ENCODE measurements around the gene PPP1R15B. TPM values are rescaled to one million over a fixed set of nuclear protein-coding genes. Genes with fewer than 3 reads are reported as not detected.

Gene PPP1R15B
- total RNA-seq, 1 donor: 23.9 TPM

GRCh38 chr1:204363335-204364114 is 48.1 kb downstream of the PPP1R15B start:
- Histone ChIP-seq H3K27me3 (ENCODE audit: insufficient read depth, low read length) (peaks cover 25% of the 10 kb centered on the region), H3K4me1 (ENCODE audit: insufficient read depth, low read length) (peaks cover 6% of the 10 kb centered on the region), H2AFZ (ENCODE audit: low read length) (peak overlapping the region; percentile 88), H3K4me3 (ENCODE audit: insufficient read depth, low read length) (peak overlapping the region; percentile 68), H3K9me3 (ENCODE audit: low read depth, low read length) (no peaks in the 10 kb centered on the region), H3K36me3 (ENCODE audit: insufficient read depth, low read length) (no peaks in the 10 kb centered on the region), H3K79me2 (ENCODE audit: insufficient read depth, low read length) (no peaks in the 10 kb centered on the region), H3K4me2 (ENCODE audit: insufficient read depth, low read length) (peak overlapping the region; percentile 87), H3K27ac (ENCODE audit: low read depth, low read length) (no peak overlapping the region), H4K20me1 (ENCODE audit: insufficient read depth, low read length) (no peaks in the 10 kb centered on the region)
- peak; percentile 98 for TF ChIP-seq CTCF (IDR thresholded peaks at IDR 0.05; ENCODE audit: extremely low read depth, low read depth, low read length)
- peak; percentile 92 for DNase-seq (ENCODE audit: insufficient read length, low spot score, missing footprints)

GRCh38 chr1:204362984-204363334 is 48.7 kb downstream of the PPP1R15B start:
- no peaks in the 10 kb centered on the region for H3K9me3 ChIP-seq (ENCODE audit: low read depth, low read length)

GRCh38 chr1:204361781-204362180 is 49.8 kb downstream of the PPP1R15B start:
- Histone ChIP-seq H3K4me3 (ENCODE audit: insufficient read depth, low read length) (no peak overlapping the region), H3K27me3 (ENCODE audit: insufficient read depth, low read length) (peaks cover 23% of the 10 kb centered on the region), H3K9me3 (ENCODE audit: low read depth, low read length) (no peaks in the 10 kb centered on the region), H3K79me2 (ENCODE audit: insufficient read depth, low read length) (no peaks in the 10 kb centered on the region), H3K4me2 (ENCODE audit: insufficient read depth, low read length) (no peak overlapping the region), H3K27ac (ENCODE audit: low read depth, low read length) (no peak overlapping the region), H3K4me1 (ENCODE audit: insufficient read depth, low read length) (peaks cover 6% of the 10 kb centered on the region), H3K36me3 (ENCODE audit: insufficient read depth, low read length) (no peaks in the 10 kb centered on the region), H4K20me1 (ENCODE audit: insufficient read depth, low read length) (no peaks in the 10 kb centered on the region), H2AFZ (ENCODE audit: low read length) (no peak overlapping the region)
- no peak for DNase-seq (ENCODE audit: insufficient read length, low spot score, missing footprints)
- TF ChIP-seq CTCF (IDR thresholded peaks at IDR 0.05; ENCODE audit: extremely low read depth, low read depth, low read length): no peak

More at GRCh38 chr1:204362984-204363334, 48.7 kb downstream of the PPP1R15B start:
- H3K36me3 ChIP-seq (ENCODE audit: insufficient read depth, low read length): no peaks in the 10 kb centered on the region
- TF ChIP-seq CTCF (IDR thresholded peaks at IDR 0.05; ENCODE audit: extremely low read depth, low read depth, low read length): no peak
- H4K20me1 ChIP-seq (ENCODE audit: insufficient read depth, low read length): no peaks in the 10 kb centered on the region
- H2AFZ ChIP-seq (ENCODE audit: low read length): peak overlapping the region; percentile 88
- H3K27ac ChIP-seq (ENCODE audit: low read depth, low read length): no peak overlapping the region
- no peak for DNase-seq (ENCODE audit: insufficient read length, low spot score, missing footprints)
- peak overlapping the region; percentile 87 for H3K4me2 ChIP-seq (ENCODE audit: insufficient read depth, low read length)
- peaks cover 21% of the 10 kb centered on the region for H3K27me3 ChIP-seq (ENCODE audit: insufficient read depth, low read length)
- peaks cover 6% of the 10 kb centered on the region for H3K4me1 ChIP-seq (ENCODE audit: insufficient read depth, low read length)
- H3K79me2 ChIP-seq (ENCODE audit: insufficient read depth, low read length): no peaks in the 10 kb centered on the region
- peak overlapping the region; percentile 68 for H3K4me3 ChIP-seq (ENCODE audit: insufficient read depth, low read length)

GRCh38 chr1:204361341-204361771 is 50.3 kb downstream of the PPP1R15B start:
- no peak overlapping the region for H3K4me3 ChIP-seq (ENCODE audit: insufficient read depth, low read length)
- TF ChIP-seq CTCF (IDR thresholded peaks at IDR 0.05; ENCODE audit: extremely low read depth, low read depth, low read length): no peak
- H3K27ac ChIP-seq (ENCODE audit: low read depth, low read length): no peak overlapping the region
- H3K4me2 ChIP-seq (ENCODE audit: insufficient read depth, low read length): no peak overlapping the region
- H3K4me1 ChIP-seq (ENCODE audit: insufficient read depth, low read length): peaks cover 6% of the 10 kb centered on the region
- no peak for DNase-seq (ENCODE audit: insufficient read length, low spot score, missing footprints)
- H4K20me1 ChIP-seq (ENCODE audit: insufficient read depth, low read length): no peaks in the 10 kb centered on the region
- H3K79me2 ChIP-seq (ENCODE audit: insufficient read depth, low read length): no peaks in the 10 kb centered on the region
- no peaks in the 10 kb centered on the region for H3K9me3 ChIP-seq (ENCODE audit: low read depth, low read length)
- H3K27me3 ChIP-seq (ENCODE audit: insufficient read depth, low read length): peaks cover 23% of the 10 kb centered on the region
- no peaks in the 10 kb centered on the region for H3K36me3 ChIP-seq (ENCODE audit: insufficient read depth, low read length)
- no peak overlapping the region for H2AFZ ChIP-seq (ENCODE audit: low read length)

Data from osteoblast (primary cell).